ENCODE results near the gene NOS1AP.

DNA sequence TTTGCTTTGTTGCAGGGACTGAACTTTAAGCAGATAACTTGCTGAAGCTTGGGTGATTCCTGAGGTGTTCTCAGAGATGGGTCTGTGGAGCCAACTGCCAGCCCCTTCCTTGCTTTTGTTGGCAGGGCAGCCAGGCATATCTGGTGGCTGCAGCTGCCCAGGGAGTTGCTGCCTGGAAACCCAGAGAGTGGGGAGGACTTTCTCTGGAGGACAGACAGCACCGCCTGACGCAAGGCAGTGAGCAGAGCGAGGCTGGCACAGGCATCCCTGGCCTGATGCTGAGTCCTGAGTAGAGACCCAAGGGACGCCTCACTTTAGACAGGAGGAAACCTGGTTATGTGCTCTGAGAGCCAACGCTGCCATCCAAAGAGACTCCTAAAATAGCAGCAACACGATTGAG is 36.1 kb upstream of the NOS1AP start:
- TF ChIP-seq CTCF (IDR thresholded peaks at IDR 0.05) (no peak), ELF1 (IDR thresholded peaks at IDR 0.05) (no peak), REST (IDR thresholded peaks at IDR 0.05; ENCODE audit: low read depth, low read length) (no peak), RAD21 (IDR thresholded peaks at IDR 0.05; ENCODE audit: low read length) (no peak), FOXJ3 (CRISPR knock-in tag; IDR thresholded peaks at IDR 0.05) (no peak), SMC3 (IDR thresholded peaks at IDR 0.05; ENCODE audit: low read depth, low read length) (no peak), TAF1 (IDR thresholded peaks at IDR 0.05; ENCODE audit: borderline replicate concordance, low read depth, low read length) (no peak), POLR2AphosphoS5 (IDR thresholded peaks at IDR 0.05; ENCODE audit: low read depth, low read length) (no peak), EP300 (IDR thresholded peaks at IDR 0.05; ENCODE audit: borderline replicate concordance in 1 of 2, low read depth in 1 of 2, low read length in 1 of 2) (no peak), RFX5 (IDR thresholded peaks at IDR 0.05; ENCODE audit: low read length) (no peak), TEAD4 (IDR thresholded peaks at IDR 0.05; ENCODE audit: borderline replicate concordance, insufficient read depth) (no peak), IRF3 (IDR thresholded peaks at IDR 0.05; ENCODE audit: low read depth, low read length) (no peak), RCOR1 (IDR thresholded peaks at IDR 0.05; ENCODE audit: low read length) (no peak)
- TF ChIP-seq, protein P1, sequence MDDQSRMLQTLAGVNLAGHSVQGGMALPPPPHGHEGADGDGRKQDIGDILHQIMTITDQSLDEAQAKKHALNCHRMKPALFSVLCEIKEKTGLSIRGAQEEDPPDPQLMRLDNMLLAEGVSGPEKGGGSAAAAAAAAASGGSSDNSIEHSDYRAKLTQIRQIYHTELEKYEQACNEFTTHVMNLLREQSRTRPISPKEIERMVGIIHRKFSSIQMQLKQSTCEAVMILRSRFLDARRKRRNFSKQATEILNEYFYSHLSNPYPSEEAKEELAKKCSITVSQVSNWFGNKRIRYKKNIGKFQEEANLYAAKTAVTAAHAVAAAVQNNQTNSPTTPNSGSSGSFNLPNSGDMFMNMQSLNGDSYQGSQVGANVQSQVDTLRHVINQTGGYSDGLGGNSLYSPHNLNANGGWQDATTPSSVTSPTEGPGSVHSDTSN (IDR thresholded peaks at IDR 0.05) = no peak

Measured in SK-N-SH (cell line).